ENCODE measurements around the gene KCNJ15. TPM values are rescaled to one million over a fixed set of nuclear protein-coding genes. Genes with fewer than 3 reads are reported as not detected.

Gene KCNJ15
- total and polyA plus RNA-seq, 10 donors: 0.27 to 45.6 (median 16.8) TPM

Other genes starting within 250 kb of the KCNJ15 start
- 10 to 100 TPM; 51.7 to 93.8 (median 65.0) TPM for gene ERG, start 241.5 kb downstream of the KCNJ15 start, total RNA-seq
- 10 to 100 TPM in 2 of 3 donors, 1 to 10 TPM in 1; 7.3 to 20.7 (median 11.2) TPM for gene ERG, start 241.5 kb downstream of the KCNJ15 start, polyA plus RNA-seq

Data from spleen (tissue), 10 donors.